ENCODE results near the gene UTP20. TPM values are rescaled to one million over a fixed set of nuclear protein-coding genes. Genes with fewer than 3 reads are reported as not detected.

UTP20 gene
- polyA plus RNA-seq, 1 experiment = 5.2 TPM

DNA sequence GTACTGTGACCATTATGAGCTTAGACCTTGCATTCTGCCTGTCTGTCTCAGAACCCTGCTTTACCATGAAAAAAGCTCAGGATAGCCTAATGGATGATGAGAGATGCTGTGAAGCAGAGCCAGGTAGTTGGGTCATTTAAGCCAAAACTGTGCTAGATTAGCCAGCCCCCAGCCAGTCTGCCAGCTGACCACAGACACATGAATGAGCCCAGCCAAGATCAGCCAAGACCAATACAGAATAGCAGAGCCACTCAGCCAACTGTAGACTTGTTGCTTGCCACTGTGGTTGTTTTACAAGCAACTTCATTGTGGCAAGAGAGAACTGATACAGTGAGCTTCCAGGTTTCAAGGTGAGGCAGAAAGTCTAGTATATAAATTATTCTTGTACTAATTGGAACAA lies 12.8 kb upstream of the UTP20 start:
- Histone ChIP-seq H3K36me3 (ENCODE audit: control insufficient read depth, insufficient read depth, low read length) (no peaks in the 10 kb centered on the region), H3K4me3 (ENCODE audit: low read depth, low read length) (no peak overlapping the region), H3K27me3 (ENCODE audit: control insufficient read depth, insufficient read depth, low read length) (no peaks in the 10 kb centered on the region; the same call in 1 of the 2 replicates)
- POLR2A ChIA-PET = no interaction called here
- TF ChIP-seq CTCF (IDR thresholded peaks at IDR 0.05; ENCODE audit: insufficient read depth, low read depth, low read length) = no peak
- DNase-seq (ENCODE audit: low read depth) = no peak
- CTCF ChIA-PET = no interaction called here

DNA sequence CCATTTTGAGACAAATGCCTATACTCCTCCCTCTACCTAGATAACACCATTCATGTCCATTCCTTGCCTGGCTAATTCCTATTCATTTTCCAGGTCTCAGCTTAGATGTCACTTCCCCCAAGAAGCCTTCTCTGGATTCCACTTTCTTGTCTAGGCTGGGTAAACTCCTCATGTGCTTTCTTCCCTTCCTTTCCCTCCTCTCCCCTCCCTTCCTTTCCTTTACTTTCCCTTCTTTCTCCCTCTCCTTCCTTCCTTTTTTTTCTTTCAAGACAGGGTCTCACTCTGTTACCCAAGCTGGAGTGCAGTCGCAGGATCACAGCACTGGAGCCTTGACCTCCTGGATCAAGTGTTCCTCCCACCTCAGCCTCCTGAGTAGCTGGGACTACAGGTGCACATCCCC lies 3.5 kb upstream of the UTP20 start:
- DNase-seq (ENCODE audit: low read depth) = no peak
- ChIA-PET CTCF (no interaction called here), POLR2A (no interaction called here)
- no peak for TF ChIP-seq CTCF (IDR thresholded peaks at IDR 0.05; ENCODE audit: insufficient read depth, low read depth, low read length)
- Histone ChIP-seq H3K4me3 (ENCODE audit: low read depth, low read length) (no peak overlapping the region), H3K36me3 (ENCODE audit: control insufficient read depth, insufficient read depth, low read length) (no peaks in the 10 kb centered on the region), H3K27me3 (ENCODE audit: control insufficient read depth, insufficient read depth, low read length) (peaks cover 2% of the 10 kb centered on the region; the same call in 1 of the 2 replicates)

GRCh38 chr12:101277443-101277842 lies 2.5 kb upstream of the UTP20 start:
- no peak for TF ChIP-seq CTCF (IDR thresholded peaks at IDR 0.05; ENCODE audit: insufficient read depth, low read depth, low read length)
- CTCF ChIA-PET = no interaction called here
- POLR2A ChIA-PET = no interaction called here
- H3K27me3 ChIP-seq (ENCODE audit: control insufficient read depth, insufficient read depth, low read length) = peaks cover 2% of the 10 kb centered on the region; the same call in 1 of the 2 replicates
- H3K36me3 ChIP-seq (ENCODE audit: control insufficient read depth, insufficient read depth, low read length) = no peaks in the 10 kb centered on the region; the same call in 1 of the 2 replicates
- DNase-seq (ENCODE audit: low read depth) = no peak
- H3K4me3 ChIP-seq (ENCODE audit: low read depth, low read length) = no peak overlapping the region

DNA sequence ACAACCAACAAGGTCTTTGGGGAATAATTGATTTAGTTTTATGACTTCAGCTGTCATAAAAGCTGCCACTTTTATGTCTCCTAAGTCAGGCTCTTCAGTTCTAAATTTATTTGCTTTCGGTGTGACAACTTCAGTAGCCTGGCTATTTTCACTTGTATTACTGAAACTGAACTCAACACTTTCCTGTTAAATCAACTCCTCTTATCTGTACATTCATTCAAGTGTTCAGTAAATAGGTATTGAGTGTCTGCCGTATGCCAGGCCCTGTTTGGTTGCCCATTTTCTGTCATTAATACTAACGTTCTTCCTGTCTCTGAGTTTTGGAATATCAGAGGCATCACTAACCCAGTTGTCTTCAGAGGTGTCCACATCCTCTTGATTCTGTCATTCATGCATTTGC lies 7.5 kb downstream of the UTP20 start:
- H3K27me3 ChIP-seq (ENCODE audit: control insufficient read depth, insufficient read depth, low read length) = no peaks in the 10 kb centered on the region
- ChIA-PET CTCF (no interaction called here), POLR2A (no interaction called here)
- no peak for TF ChIP-seq CTCF (IDR thresholded peaks at IDR 0.05; ENCODE audit: insufficient read depth, low read depth, low read length)
- H3K36me3 ChIP-seq (ENCODE audit: control insufficient read depth, insufficient read depth, low read length) = peaks cover 3% of the 10 kb centered on the region
- no peak overlapping the region for H3K4me3 ChIP-seq (ENCODE audit: low read depth, low read length)
- DNase-seq (ENCODE audit: low read depth) = no peak

DNA sequence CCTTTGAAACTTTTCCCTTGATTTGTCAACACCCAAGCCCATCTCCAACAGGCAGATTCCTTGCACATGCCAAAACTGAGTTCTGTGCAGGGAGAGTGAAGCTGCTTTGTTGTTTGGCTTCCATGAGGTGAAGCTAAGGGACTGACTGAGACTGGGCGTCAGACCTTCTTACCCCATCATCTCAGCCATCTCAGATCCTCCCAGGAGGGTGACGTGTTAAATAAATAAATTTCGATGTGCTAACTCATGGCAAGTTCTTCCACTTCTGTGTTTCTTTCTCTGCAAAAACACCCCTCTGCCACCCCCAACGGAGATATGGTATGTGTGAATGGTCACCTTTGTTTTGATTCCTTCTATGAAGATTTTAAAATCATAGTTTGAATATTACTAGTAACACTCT lies 17.8 kb downstream of the UTP20 start:
- no peak for TF ChIP-seq CTCF (IDR thresholded peaks at IDR 0.05; ENCODE audit: insufficient read depth, low read depth, low read length)
- ChIA-PET POLR2A (no interaction called here), CTCF (no interaction called here)
- Histone ChIP-seq H3K36me3 (ENCODE audit: control insufficient read depth, insufficient read depth, low read length) (peaks cover 8% of the 10 kb centered on the region), H3K4me3 (ENCODE audit: low read depth, low read length) (no peak overlapping the region), H3K27me3 (ENCODE audit: control insufficient read depth, insufficient read depth, low read length) (no peaks in the 10 kb centered on the region)
- no peak for DNase-seq (ENCODE audit: low read depth)

All from BJ (cell line).